OCI-LY1 (cell line): ENCODE results near the gene AHI1.

ENCODE experiments used
- H2AFZ ChIP-seq: fragments of 200-600 bp; sonication (generic), shearing (Covaris generic); 2 replicates; pipeline ENCODE4 v1.6.0; 2014; ENCODE audit warnings: antibody characterized with exemption, mild to moderate bottlenecking, low read length
- H3F3A ChIP-seq: fragments of 200-600 bp; sonication (generic), shearing (Covaris generic); 2 replicates; pipeline ENCODE4 v1.6.0; 2014; ENCODE audit warnings: mild to moderate bottlenecking, antibody characterized with exemption, low read length, moderate library complexity; ENCODE audit not compliant: insufficient read depth
- H3K27ac ChIP-seq: fragments of 200-600 bp; sonication (generic); 2 replicates; pipeline ENCODE4 v1.5.1; 2014; ENCODE audit warnings: low read length, mixed run types, mild to moderate bottlenecking, low read depth; ENCODE audit not compliant: poor library complexity, severe bottlenecking
- H3K27me3 ChIP-seq: fragments of 200-600 bp; sonication (generic); 2 replicates; pipeline ENCODE4 v1.6.0; 2014; ENCODE audit warnings: antibody characterized with exemption, mild to moderate bottlenecking, low read length, moderate library complexity; ENCODE audit not compliant: insufficient read depth
- H3K36me3 ChIP-seq: fragments of 200-600 bp; sonication (generic); 2 replicates; pipeline ENCODE4 v1.6.1; 2014; ENCODE audit warnings: mild to moderate bottlenecking, antibody characterized with exemption, low read length, moderate library complexity, mixed read lengths; ENCODE audit not compliant: insufficient read depth
- H3K4me1 ChIP-seq: fragments of 200-600 bp; sonication (generic); 2 replicates; pipeline ENCODE4 v1.5.1; 2014; ENCODE audit warnings: mild to moderate bottlenecking, low read length, moderate library complexity; ENCODE audit not compliant: insufficient read depth, severe bottlenecking
- H3K4me2 ChIP-seq: fragments of 200-600 bp; sonication (generic), shearing (Covaris generic); 2 replicates; pipeline ENCODE4 v1.6.1; 2014; ENCODE audit warnings: low read length
- H3K4me3 ChIP-seq: fragments of 200-600 bp; sonication (generic); 2 replicates; pipeline ENCODE4 v1.5.1; 2014; ENCODE audit warnings: low read length, low read depth, mild to moderate bottlenecking, mixed read lengths; ENCODE audit not compliant: poor library complexity, severe bottlenecking
- H3K79me2 ChIP-seq: fragments of 200-600 bp; shearing (Covaris generic); 2 replicates; pipeline ENCODE4 v1.6.1; 2016; ENCODE audit warnings: mixed run types, low read length, mixed read lengths; ENCODE audit not compliant: insufficient read depth
- H3K9ac ChIP-seq: fragments of 200-600 bp; sonication (generic), shearing (Covaris generic); 2 replicates; pipeline ENCODE4 v1.6.1; 2014; ENCODE audit warnings: mild to moderate bottlenecking, low read length, mixed read lengths
- H3K9me2 ChIP-seq: fragments of 200-600 bp; sonication (generic), shearing (Covaris generic); 2 replicates; pipeline ENCODE4 v1.6.1; 2014; ENCODE audit warnings: low read depth, mild to moderate bottlenecking, low read length, mixed read lengths
- H3K9me3 ChIP-seq: fragments of 200-600 bp; shearing (Covaris generic); 2 replicates; pipeline ENCODE4 v1.6.1; 2014; ENCODE audit warnings: low read length, mixed read lengths
- H4K20me1 ChIP-seq: fragments of 200-600 bp; sonication (generic), shearing (Covaris generic); 2 replicates; pipeline ENCODE4 v1.6.0; 2016; ENCODE audit warnings: mild to moderate bottlenecking, low read length; ENCODE audit not compliant: insufficient read depth
- CTCF ChIP-seq: fragments of 200-600 bp; sonication (generic), shearing (Covaris generic); IDR thresholded peaks from 2 replicates; pipeline ENCODE4 v1.5.1; 2017; ENCODE audit warnings: mild to moderate bottlenecking, antibody characterized with exemption, low read length, moderate library complexity, mixed read lengths
- EZH2 ChIP-seq: fragments of 200-600 bp; sonication (generic), shearing (Covaris generic); IDR thresholded peaks from 2 replicates; pipeline ENCODE4 v1.8.0; 2017; ENCODE audit warnings: borderline replicate concordance, mixed run types, mild to moderate bottlenecking, antibody characterized with exemption, low read length, moderate library complexity, mixed read lengths

Gene AHI1

GRCh38 chr6:135402311-135402710, 95.2 kb downstream of the AHI1 start:
- H3K4me2 ChIP-seq: no peak overlapping the region
- no peaks in the 10 kb centered on the region for H3K36me3 ChIP-seq
- no peaks in the 10 kb centered on the region for H3K4me1 ChIP-seq
- no peak for TF ChIP-seq EZH2
- TF ChIP-seq CTCF: no peak
- no peaks in the 10 kb centered on the region for H3K9me3 ChIP-seq
- H2AFZ ChIP-seq: no peak overlapping the region
- no peaks in the 10 kb centered on the region for H3K9me2 ChIP-seq
- H4K20me1 ChIP-seq: no peaks in the 10 kb centered on the region
- H3K9ac ChIP-seq: no peak overlapping the region
- H3K27ac ChIP-seq: no peak overlapping the region
- no peaks in the 10 kb centered on the region for H3K27me3 ChIP-seq
- no peaks in the 10 kb centered on the region for H3K79me2 ChIP-seq
- H3K4me3 ChIP-seq: no peak overlapping the region
- H3F3A ChIP-seq: no peaks in the 10 kb centered on the region

- no peaks in the 10 kb centered on the region for H4K20me1 ChIP-seq
- TF ChIP-seq CTCF (no peak), EZH2 (no peak)
- H3K27me3 ChIP-seq: no peaks in the 10 kb centered on the region
- no peaks in the 10 kb centered on the region for H3K9me2 ChIP-seq
- H2AFZ ChIP-seq: no peak overlapping the region
- H3K4me2 ChIP-seq: no peak overlapping the region
- H3K9me3 ChIP-seq: no peaks in the 10 kb centered on the region
- H3K36me3 ChIP-seq: no peaks in the 10 kb centered on the region; the same call in 1 of the 2 replicates
- H3K4me1 ChIP-seq: peaks cover 9% of the 10 kb centered on the region
- H3F3A ChIP-seq: no peaks in the 10 kb centered on the region
- H3K27ac ChIP-seq: no peak overlapping the region
- H3K9ac ChIP-seq: no peak overlapping the region
- H3K4me3 ChIP-seq: no peak overlapping the region
- H3K79me2 ChIP-seq: no peaks in the 10 kb centered on the region
Observed at GRCh38 chr6:135397172-135397952, 100.2 kb downstream of the AHI1 start.

- no peaks in the 10 kb centered on the region for H3K9me2 ChIP-seq
- no peaks in the 10 kb centered on the region for H4K20me1 ChIP-seq
- peaks cover 9% of the 10 kb centered on the region for H3K4me1 ChIP-seq
- H2AFZ ChIP-seq: no peak overlapping the region
- H3K27me3 ChIP-seq: no peaks in the 10 kb centered on the region
- no peaks in the 10 kb centered on the region; the same call in 1 of the 2 replicates for H3K36me3 ChIP-seq
- TF ChIP-seq CTCF (no peak), EZH2 (no peak)
- H3F3A ChIP-seq: no peaks in the 10 kb centered on the region
- no peak overlapping the region for H3K4me3 ChIP-seq
- no peak overlapping the region for H3K27ac ChIP-seq
- no peaks in the 10 kb centered on the region for H3K79me2 ChIP-seq
- no peaks in the 10 kb centered on the region for H3K9me3 ChIP-seq
- H3K9ac ChIP-seq: no peak overlapping the region
- H3K4me2 ChIP-seq: no peak overlapping the region
Observed at GRCh38 chr6:135395136-135395535, 102.4 kb downstream of the AHI1 start.
